ENCODE measurements around the gene CES2.

The CES2 gene

DNA sequence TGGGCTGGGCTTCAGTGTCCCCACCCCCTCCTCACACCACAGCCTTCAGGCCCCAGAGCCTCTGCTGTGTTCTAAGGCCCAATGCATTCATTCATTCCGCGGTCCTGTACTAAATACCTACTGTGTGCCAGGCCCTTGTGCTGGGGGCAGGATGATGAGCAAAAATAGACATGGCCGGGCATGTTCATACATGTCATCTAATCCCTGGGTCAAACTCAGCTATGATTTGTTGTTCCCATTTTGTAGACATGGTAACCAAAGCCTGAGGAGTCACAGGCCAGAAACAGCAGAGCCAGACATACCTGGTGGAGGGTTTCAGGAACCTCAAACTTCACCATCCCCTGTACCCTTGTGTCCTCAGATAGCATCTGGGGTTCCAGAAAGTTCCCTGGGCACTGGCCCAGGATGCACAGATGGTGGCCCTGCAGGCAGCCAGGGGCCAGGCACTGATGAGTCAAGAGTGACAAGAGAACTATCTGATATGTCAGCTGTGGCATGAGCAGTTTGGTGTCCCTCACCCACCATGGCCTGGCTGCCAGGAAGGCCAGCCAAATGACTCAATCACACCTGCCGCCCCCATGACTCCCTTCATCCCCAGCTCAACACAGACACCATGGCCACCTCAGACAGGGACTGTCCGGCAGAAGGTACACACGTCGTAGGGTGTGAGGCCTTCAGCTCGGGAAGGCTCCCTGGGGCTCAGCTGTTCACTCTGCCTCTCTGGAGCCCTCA lies 7.2 kb upstream of the CES2 start:
- TF ChIP-seq GATA1 (IDR thresholded peaks at IDR 0.05; ENCODE audit: low read depth, low read length) (no peak), POLR2A (IDR thresholded peaks at IDR 0.05; ENCODE audit: low read length) (no peak)
- DNase-seq = peak; percentile 46 to 71

DNA sequence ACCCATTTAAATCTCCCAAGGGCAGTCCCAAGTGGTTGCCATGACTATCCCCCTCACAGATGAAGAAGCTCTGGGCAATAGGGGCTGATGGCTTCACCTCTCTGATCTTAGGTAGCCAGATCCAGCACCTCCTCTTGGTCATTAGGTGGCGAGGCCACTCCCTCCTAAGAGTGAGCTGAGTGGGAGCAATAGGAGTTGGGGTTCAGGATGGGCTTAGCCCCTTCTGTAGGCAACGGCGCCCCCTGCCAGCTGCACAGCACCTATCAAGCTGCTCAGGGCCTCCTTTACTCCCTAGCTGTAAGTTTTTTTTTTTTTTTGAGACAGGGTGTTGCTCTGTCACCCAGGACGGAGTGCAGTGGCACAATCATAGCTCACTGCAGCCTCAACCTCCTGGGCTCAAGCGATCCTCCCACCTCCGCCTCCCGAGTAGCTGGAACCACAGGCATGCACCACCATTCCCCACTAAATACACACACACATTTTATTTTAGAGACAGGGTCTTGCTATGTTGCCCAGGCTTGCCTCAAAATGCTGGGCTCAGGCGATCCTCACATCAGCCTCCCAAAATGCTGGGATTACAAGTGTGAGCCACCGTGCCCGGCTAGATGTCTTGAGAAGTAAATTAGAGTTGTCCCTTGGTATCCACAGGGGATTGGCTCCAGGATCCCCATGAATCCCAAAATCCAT lies 6.5 kb upstream of the CES2 start:
- no peak for TF ChIP-seq GATA1 (IDR thresholded peaks at IDR 0.05; ENCODE audit: low read depth, low read length)
- no peak for TF ChIP-seq POLR2A (IDR thresholded peaks at IDR 0.05; ENCODE audit: low read length)
- peak; percentile 68 to 78 for DNase-seq

GRCh38 chr16:66930189-66930588 lies 5.1 kb upstream of the CES2 start:
- peak; percentile 86 to 94 for DNase-seq
- TF ChIP-seq GATA1 (IDR thresholded peaks at IDR 0.05; ENCODE audit: low read depth, low read length) = no peak
- TF ChIP-seq POLR2A (IDR thresholded peaks at IDR 0.05; ENCODE audit: low read length) = peak; percentile 38

GRCh38 chr16:66931665-66932064 lies 3.7 kb upstream of the CES2 start:
- TF ChIP-seq GATA1 (IDR thresholded peaks at IDR 0.05; ENCODE audit: low read depth, low read length) (no peak), POLR2A (IDR thresholded peaks at IDR 0.05; ENCODE audit: low read length) (no peak)
- no peak for DNase-seq

DNA sequence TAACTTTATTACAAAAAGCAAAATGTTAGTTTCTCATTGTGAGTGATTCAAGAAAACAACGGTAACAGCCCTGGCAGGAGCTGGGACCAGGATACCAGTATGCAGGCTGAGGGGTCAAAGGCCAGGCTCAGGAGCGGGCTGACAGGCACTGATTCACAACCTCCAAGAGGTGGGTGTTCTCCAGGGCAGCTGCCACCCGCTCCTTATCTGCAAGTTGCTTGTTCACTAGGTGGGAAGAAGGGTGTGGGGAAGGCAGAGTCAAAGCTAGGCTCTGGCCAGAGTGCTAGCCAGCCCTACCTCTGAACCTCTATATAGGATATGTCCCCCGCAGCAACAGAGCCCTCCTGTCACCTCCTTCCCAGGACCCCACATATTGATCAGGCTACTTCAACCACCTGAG lies 3.2 kb upstream of the CES2 start:
- TF ChIP-seq GATA1 (IDR thresholded peaks at IDR 0.05; ENCODE audit: low read depth, low read length) (no peak), POLR2A (IDR thresholded peaks at IDR 0.05; ENCODE audit: low read length) (no peak)

GRCh38 chr16:66933776-66934137 lies 1.6 kb upstream of the CES2 start:
- TF ChIP-seq POLR2A (IDR thresholded peaks at IDR 0.05; ENCODE audit: low read length) = no peak
- TF ChIP-seq GATA1 (IDR thresholded peaks at IDR 0.05; ENCODE audit: low read depth, low read length) = no peak
- no peak for DNase-seq

More for the DNA sequence above, 3.2 kb upstream of the CES2 start:
- peak; percentile 26 to 51 for DNase-seq

- TF ChIP-seq POLR2A (IDR thresholded peaks at IDR 0.05; ENCODE audit: low read length) (peak; percentile 83), GATA1 (IDR thresholded peaks at IDR 0.05; ENCODE audit: low read depth, low read length) (no peak)
- DNase-seq = peak; percentile 90 to 93
Observed at GRCh38 chr16:66934138-66934838, 1.0 kb upstream of the CES2 start, which contains the start of gene CIAO2B. Gene CIAO2B (minus strand): TSS chr16:66934402. CDS start chr16:66934364, 38 bp downstream.

DNA sequence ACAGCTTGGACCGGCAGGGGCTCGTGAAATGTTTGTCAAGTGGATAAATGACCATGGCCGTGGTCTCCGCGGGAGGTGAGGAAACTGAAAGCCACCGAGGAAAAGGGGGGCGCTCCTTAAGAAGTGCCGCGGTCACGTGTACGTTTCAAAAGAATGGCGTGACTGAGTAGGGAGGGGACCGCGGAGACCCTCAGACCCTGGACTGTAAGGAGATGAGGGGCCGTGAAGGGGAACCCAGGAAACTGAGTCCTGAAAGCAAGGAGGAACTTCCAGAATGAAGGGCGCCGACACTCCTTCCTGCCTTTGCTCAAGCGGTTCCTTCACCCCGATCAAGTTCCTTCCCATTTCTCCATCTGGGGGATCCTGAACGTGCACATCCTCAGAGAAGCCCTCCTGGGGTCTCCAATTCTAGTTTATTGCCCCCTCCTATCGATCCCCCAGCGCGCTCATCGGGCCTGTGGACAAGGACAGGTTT lies 440 bp upstream of the CES2 start:
- DNase-seq = peak in 1 of 2 experiments; percentile 48

DNA sequence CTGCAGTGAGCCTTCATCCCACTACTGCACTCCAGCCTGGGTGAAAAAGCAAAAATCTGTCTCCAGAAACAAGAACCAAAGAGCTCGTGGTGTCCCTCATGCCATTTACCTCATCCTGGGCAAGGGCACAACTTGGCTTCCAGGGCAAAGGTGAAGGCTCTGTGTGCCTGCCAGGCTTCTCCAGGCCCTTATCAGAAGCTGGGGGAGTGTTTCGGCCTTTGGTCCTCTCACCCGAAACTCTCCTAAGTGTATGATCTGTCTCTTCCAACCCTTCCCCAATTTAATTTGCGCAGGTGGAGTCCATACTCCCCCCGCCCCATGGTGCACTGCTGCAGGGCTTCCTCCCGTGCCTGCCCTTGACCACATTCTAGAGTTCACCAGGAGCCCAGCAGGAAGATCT lies 1.1 kb downstream of the CES2 start:
- TF ChIP-seq GATA1 (IDR thresholded peaks at IDR 0.05; ENCODE audit: low read depth, low read length) (no peak), POLR2A (IDR thresholded peaks at IDR 0.05; ENCODE audit: low read length) (no peak)
- no peak for DNase-seq

DNA sequence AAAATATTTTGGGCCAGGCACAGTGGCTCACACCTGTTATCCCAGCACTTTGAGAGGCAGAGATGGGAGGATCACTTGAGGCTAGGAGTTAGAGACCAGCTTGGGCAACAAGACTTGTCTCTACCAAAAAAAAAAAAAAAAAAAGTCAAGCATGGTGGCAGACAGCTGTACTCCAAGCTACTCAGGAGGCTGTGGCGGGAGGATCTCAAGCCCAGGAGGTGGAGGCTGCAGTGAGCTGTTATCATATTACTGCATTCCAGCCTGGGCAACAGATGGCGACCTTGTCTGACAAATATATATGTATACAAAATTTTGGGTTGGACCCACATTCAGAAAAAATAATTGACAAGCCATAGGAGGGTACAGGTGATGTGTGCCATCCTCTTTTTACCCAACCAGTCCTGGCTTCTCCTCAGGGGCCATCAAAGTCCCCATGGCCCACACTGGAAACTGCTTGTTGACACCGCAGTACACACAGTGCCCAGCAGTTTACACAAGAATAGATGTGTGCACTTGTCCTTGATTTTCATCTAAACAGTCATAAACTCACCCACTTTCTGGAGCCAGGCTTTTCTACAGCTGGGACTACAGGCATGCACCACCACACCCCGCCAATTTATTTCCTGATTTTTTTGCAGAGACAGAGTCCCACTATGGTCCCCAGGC lies 1.7 kb downstream of the CES2 start:
- TF ChIP-seq GATA1 (IDR thresholded peaks at IDR 0.05; ENCODE audit: low read depth, low read length) = no peak
- TF ChIP-seq POLR2A (IDR thresholded peaks at IDR 0.05; ENCODE audit: low read length) = no peak
- peak; percentile 67 to 81 for DNase-seq

DNA sequence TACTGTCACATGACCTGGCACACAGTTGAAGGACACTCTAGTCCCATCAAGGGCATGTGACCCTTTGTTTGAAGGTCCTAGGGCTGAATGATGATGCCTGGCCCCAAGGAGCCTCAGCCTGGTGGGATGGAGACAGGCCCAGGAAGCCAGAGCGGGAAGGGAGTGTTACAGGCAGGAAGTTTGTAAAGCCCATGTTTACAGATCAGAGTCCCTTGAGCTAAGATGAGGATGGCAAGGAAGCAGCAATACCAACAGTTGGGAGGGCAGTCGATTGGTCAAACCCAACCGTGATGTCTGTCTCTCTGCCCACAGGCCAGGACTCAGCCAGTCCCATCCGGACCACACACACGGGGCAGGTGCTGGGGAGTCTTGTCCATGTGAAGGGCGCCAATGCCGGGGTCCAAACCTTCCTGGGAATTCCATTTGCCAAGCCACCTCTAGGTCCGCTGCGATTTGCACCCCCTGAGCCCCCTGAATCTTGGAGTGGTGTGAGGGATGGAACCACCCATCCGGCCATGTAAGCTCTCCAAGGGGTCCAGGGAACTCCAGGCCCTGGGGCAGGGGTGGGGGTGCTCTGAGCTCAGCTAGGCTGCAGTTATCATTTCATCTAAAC lies 2.5 kb downstream of the CES2 start:
- no peak for TF ChIP-seq GATA1 (IDR thresholded peaks at IDR 0.05; ENCODE audit: low read depth, low read length)
- TF ChIP-seq POLR2A (IDR thresholded peaks at IDR 0.05; ENCODE audit: low read length) = no peak

DNA sequence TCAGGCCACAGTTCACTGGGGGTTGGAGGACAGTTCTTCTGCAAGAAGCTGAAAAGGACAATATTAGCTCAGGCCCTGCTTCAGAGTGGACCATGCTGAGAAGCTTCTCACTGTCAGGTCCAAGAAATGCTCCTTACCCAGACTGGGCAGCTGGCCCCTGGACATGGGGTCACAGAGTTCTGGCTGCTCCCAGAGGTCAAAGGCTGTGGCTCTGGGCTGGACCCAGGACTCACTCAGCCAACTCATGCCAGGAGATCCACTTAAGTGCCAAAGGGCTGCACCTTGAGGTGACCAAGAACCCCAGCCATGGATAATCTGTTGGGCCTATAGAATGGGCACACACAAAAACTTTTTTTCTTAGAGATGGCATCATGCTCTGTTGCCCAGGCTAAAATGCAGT lies 4.0 kb downstream of the CES2 start:
- TF ChIP-seq POLR2A (IDR thresholded peaks at IDR 0.05; ENCODE audit: low read length) = no peak
- TF ChIP-seq GATA1 (IDR thresholded peaks at IDR 0.05; ENCODE audit: low read depth, low read length) = no peak
- DNase-seq = no peak

More for the DNA sequence above, 2.5 kb downstream of the CES2 start:
- no peak for DNase-seq

- TF ChIP-seq GATA1 (IDR thresholded peaks at IDR 0.05; ENCODE audit: low read depth, low read length) = no peak
- no peak for TF ChIP-seq POLR2A (IDR thresholded peaks at IDR 0.05; ENCODE audit: low read length)
- DNase-seq = no peak
Observed at GRCh38 chr16:66940236-66940635, 4.9 kb downstream of the CES2 start.

All from erythroblast (primary cell).